Measurements from ENCODE around the gene STAM. TPM values are rescaled to one million over a fixed set of nuclear protein-coding genes. Genes with fewer than 3 reads are reported as not detected.
A peak's percentile ranks its signal among the peaks of the same experiment; 100 is the strongest.

STAM gene
- total and polyA plus RNA-seq, 9 of the 15 experiments (the other 6 are each of a cell fraction or from before 2014, with no cell fraction given), result 13.8 to 33.5 (median 26.4) TPM

DNA sequence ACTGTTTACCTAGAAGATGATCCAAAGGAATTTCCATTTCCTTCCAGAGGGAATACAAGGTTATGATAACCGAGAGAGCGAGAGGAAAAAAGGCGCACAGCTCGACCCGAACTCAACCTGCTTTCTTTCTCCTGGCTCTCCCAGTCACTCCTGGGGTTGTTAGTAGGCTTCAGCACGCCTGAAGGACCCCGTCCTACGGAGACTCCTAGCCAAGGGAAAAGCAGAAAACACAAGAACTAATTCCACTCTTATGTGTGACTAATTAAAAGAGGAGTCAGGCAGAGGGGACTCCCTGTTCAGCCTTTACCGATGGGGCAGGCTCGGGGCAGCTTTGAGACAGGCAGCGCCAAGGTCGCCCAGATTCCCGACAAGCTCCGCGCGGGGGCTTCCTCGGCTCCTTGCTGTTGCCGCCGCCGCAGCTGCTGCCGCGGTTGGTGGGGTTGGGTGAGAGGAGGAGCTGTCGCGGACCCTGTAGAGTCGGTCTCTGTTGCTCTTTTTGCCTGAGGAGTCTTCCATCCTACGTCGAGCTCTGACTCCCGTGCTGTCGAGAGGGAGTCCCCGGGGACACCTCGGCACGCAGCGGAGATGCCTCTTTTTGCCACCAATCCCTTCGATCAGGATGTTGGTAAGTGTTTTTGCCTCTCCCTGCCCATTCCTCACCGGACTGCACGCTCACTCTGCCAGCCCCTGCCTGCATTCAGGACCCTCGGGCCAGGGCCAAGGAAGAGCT is at the start of gene STAM (continued):
- TF ChIP-seq TOE1 (IDR thresholded peaks at IDR 0.05; ENCODE audit: borderline replicate concordance) (peak; percentile 91), TOE1 (CRISPR knock-in tag; IDR thresholded peaks at IDR 0.05; ENCODE audit: borderline replicate concordance, low read depth) (no peak), HMG20A (CRISPR knock-in tag; conservative IDR thresholded peaks at IDR 0.05) (no peak), TCF7L2 (IDR thresholded peaks at IDR 0.05; ENCODE audit: low read depth, low read length) (no peak), RBM25 (IDR thresholded peaks at IDR 0.05; ENCODE audit: low read depth, low read length, severe bottlenecking) (no peak), CREM (IDR thresholded peaks at IDR 0.05; ENCODE audit: low read depth) (peak; percentile 39; the same call in 1 of the 2 replicates), ZBTB17 (CRISPR knock-in tag; IDR thresholded peaks at IDR 0.05) (no peak), MAFK (IDR thresholded peaks at IDR 0.05; ENCODE audit: low read length) (peak; percentile 27; the same call in 1 of the 2 replicates), ZNF695 (CRISPR knock-in tag; IDR thresholded peaks at IDR 0.05) (no peak), POLR2AphosphoS2 (IDR thresholded peaks at IDR 0.05; ENCODE audit: low read length) (peak; percentile 45; the same call in 1 of the 2 replicates), NR3C1 (CRISPR knock-in tag; IDR thresholded peaks at IDR 0.05) (no peak), SRSF1 (IDR thresholded peaks at IDR 0.05; ENCODE audit: low read depth, low read length) (no peak), ZFP36 (IDR thresholded peaks at IDR 0.05; ENCODE audit: low read depth, low read length, partially characterized antibody) (peak; percentile 19), POLR2B (IDR thresholded peaks at IDR 0.05; ENCODE audit: low read depth, partially characterized antibody) (peak; percentile 73), TAF9B (IDR thresholded peaks at IDR 0.05; ENCODE audit: partially characterized antibody) (peak; percentile 79), TAF15 (IDR thresholded peaks at IDR 0.05; ENCODE audit: low read depth, low read length) (no peak), SUPT5H (IDR thresholded peaks at IDR 0.05) (peak; percentile 84), HNRNPK (IDR thresholded peaks at IDR 0.05; ENCODE audit: low read depth, low read length, poor library complexity, severe bottlenecking) (no peak), PML (IDR thresholded peaks at IDR 0.05; ENCODE audit: low read length) (peak; percentile 79), RAD51 (IDR thresholded peaks at IDR 0.05; ENCODE audit: borderline replicate concordance, low read depth) (no peak)
- TF ChIP-seq, protein P1, sequence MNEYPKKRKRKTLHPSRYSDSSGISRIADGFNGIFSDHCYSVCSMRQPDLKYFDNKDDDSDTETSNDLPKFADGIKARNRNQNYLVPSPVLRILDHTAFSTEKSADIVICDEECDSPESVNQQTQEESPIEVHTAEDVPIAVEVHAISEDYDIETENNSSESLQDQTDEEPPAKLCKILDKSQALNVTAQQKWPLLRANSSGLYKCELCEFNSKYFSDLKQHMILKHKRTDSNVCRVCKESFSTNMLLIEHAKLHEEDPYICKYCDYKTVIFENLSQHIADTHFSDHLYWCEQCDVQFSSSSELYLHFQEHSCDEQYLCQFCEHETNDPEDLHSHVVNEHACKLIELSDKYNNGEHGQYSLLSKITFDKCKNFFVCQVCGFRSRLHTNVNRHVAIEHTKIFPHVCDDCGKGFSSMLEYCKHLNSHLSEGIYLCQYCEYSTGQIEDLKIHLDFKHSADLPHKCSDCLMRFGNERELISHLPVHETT (CRISPR knock-in tag; conservative IDR thresholded peaks at IDR 0.05 in 1 of 2, IDR thresholded peaks at IDR 0.05 in 1 of 2), result peak in 1 of 2 experiments; percentile 58; a peak in 2 of 4 replicates
- TF ChIP-seq, protein P2, sequence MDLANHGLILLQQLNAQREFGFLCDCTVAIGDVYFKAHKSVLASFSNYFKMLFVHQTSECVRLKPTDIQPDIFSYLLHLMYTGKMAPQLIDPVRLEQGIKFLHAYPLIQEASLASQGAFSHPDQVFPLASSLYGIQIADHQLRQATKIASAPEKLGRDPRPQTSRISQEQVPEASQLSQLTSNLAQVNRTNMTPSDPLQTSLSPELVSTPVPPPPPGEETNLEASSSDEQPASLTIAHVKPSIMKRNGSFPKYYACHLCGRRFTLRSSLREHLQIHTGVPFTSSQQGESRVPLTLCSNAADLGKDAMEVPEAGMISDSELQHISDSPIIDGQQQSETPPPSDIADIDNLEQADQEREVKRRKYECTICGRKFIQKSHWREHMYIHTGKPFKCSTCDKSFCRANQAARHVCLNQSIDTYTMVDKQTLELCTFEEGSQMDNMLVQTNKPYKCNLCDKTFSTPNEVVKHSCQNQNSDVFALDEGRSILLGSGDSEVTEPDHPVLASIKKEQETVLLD (IDR thresholded peaks at IDR 0.05), result no peak
- TF ChIP-seq, protein P3, sequence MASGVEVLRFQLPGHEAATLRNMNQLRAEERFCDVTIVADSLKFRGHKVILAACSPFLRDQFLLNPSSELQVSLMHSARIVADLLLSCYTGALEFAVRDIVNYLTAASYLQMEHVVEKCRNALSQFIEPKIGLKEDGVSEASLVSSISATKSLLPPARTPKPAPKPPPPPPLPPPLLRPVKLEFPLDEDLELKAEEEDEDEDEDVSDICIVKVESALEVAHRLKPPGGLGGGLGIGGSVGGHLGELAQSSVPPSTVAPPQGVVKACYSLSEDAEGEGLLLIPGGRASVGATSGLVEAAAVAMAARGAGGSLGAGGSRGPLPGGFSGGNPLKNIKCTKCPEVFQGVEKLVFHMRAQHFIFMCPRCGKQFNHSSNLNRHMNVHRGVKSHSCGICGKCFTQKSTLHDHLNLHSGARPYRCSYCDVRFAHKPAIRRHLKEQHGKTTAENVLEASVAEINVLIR (CRISPR knock-in tag; IDR thresholded peaks at IDR 0.05), result no peak
